Osteocyte (in vitro differentiated cells): ENCODE measurements around the gene DHDH. TPM values are rescaled to one million over a fixed set of nuclear protein-coding genes. Genes with fewer than 3 reads are reported as not detected.
"Not testable (repeated sequence)": the region's sequence is repeated elsewhere in the genome, so short reads cannot be mapped to it uniquely, and the experiment has no call there.

Experiments used
- DNase-seq: peaks from one replicate; pipeline ENCODE4 v3.0.0; 2021; ENCODE audit warnings: mixed read lengths; ENCODE audit not compliant: unreplicated experiment; ENCODE audit errors: extremely low spot score
- H3K27ac Mint-ChIP-seq: one replicate; pipeline ENCODE4 v1.8.0; 2021; ENCODE audit warnings: mild to moderate bottlenecking, mixed read lengths; ENCODE audit not compliant: unreplicated experiment
- H3K27me3 Mint-ChIP-seq: one replicate; pipeline ENCODE4 v1.8.0; 2021; ENCODE audit warnings: mixed read lengths; ENCODE audit not compliant: unreplicated experiment
- H3K36me3 Mint-ChIP-seq: one replicate; pipeline ENCODE4 v1.8.0; 2021; ENCODE audit warnings: mixed read lengths; ENCODE audit not compliant: unreplicated experiment
- H3K4me1 Mint-ChIP-seq: one replicate; pipeline ENCODE4 v1.8.0; 2021; ENCODE audit warnings: mixed read lengths; ENCODE audit not compliant: unreplicated experiment
- H3K4me3 Mint-ChIP-seq: one replicate; pipeline ENCODE4 v1.8.0; 2021; ENCODE audit warnings: mild to moderate bottlenecking, moderate library complexity, mixed read lengths; ENCODE audit not compliant: unreplicated experiment
- H3K9me3 Mint-ChIP-seq: one replicate; pipeline ENCODE4 v1.8.0; 2021; ENCODE audit warnings: mixed read lengths; ENCODE audit not compliant: unreplicated experiment
- CTCF ChIP-seq: fragments of 200-600 bp; sonication (generic); IDR thresholded peaks from 2 replicates; pipeline ENCODE4 v1.5.0; 2021; ENCODE audit warnings: antibody characterized with exemption, mild to moderate bottlenecking, moderate library complexity
- total RNA-seq: library from RNA; stranded (reverse); gene quantifications from 2 replicates; pipeline ENCODE4 v1.2.1, GENCODE V29; 2021

The DHDH gene
- total RNA-seq, 1 donor from 2014 or later: 0.67 TPM

GRCh38 chr19:48918801-48919247 is 14.7 kb upstream of the DHDH start:
- TF ChIP-seq CTCF: no peak
- no peak overlapping the region for H3K4me3 Mint-ChIP-seq
- no peak overlapping the region for H3K27ac Mint-ChIP-seq
- H3K4me1 Mint-ChIP-seq: no peaks in the 10 kb centered on the region
- no peaks in the 10 kb centered on the region for H3K9me3 Mint-ChIP-seq
- peaks cover 31% of the 10 kb centered on the region for H3K36me3 Mint-ChIP-seq
- H3K27me3 Mint-ChIP-seq: no peaks in the 10 kb centered on the region
- DNase-seq: no peak

GRCh38 chr19:48919271-48919670 is 14.2 kb upstream of the DHDH start:
- peaks cover 29% of the 10 kb centered on the region for H3K36me3 Mint-ChIP-seq
- not testable (repeated sequence) for H3K4me3 Mint-ChIP-seq

GRCh38 chr19:48920949-48921348 is 12.6 kb upstream of the DHDH start:
- no peak for TF ChIP-seq CTCF
- Mint-ChIP-seq H3K9me3 (no peaks in the 10 kb centered on the region), H3K4me3 (no peak overlapping the region), H3K27ac (no peak overlapping the region), H3K27me3 (no peaks in the 10 kb centered on the region), H3K36me3 (peaks cover 22% of the 10 kb centered on the region), H3K4me1 (peaks cover 2% of the 10 kb centered on the region)
- DNase-seq: no peak

More at GRCh38 chr19:48919271-48919670, 14.2 kb upstream of the DHDH start:
- not testable (repeated sequence) for H3K4me1 Mint-ChIP-seq, DNase-seq, H3K27me3 Mint-ChIP-seq, H3K27ac Mint-ChIP-seq, H3K9me3 Mint-ChIP-seq

GRCh38 chr19:48921721-48922500 is 11.6 kb upstream of the DHDH start:
- no peaks in the 10 kb centered on the region for H3K27me3 Mint-ChIP-seq
- no peak overlapping the region for H3K4me3 Mint-ChIP-seq
- peaks cover 6% of the 10 kb centered on the region for H3K4me1 Mint-ChIP-seq
- H3K27ac Mint-ChIP-seq: no peak overlapping the region
- no peaks in the 10 kb centered on the region for H3K9me3 Mint-ChIP-seq
- peaks cover 20% of the 10 kb centered on the region for H3K36me3 Mint-ChIP-seq
- TF ChIP-seq CTCF: no peak
- DNase-seq: no peak

GRCh38 chr19:48922548-48923490 is 10.7 kb upstream of the DHDH start:
- Mint-ChIP-seq H3K4me3 (no peak overlapping the region), H3K27ac (peak overlapping the region; percentile 16), H3K36me3 (peaks cover 18% of the 10 kb centered on the region), H3K9me3 (no peaks in the 10 kb centered on the region), H3K4me1 (peaks cover 8% of the 10 kb centered on the region), H3K27me3 (no peaks in the 10 kb centered on the region)
- no peak for DNase-seq
- TF ChIP-seq CTCF: no peak
